ENCODE data around the gene CECR2. TPM values are rescaled to one million over a fixed set of nuclear protein-coding genes. Genes with fewer than 3 reads are reported as not detected.

Gene CECR2
- total and polyA plus RNA-seq, 10 of the 15 experiments (the other 5 are each of a cell fraction or from before 2014, with no cell fraction given) = 0.01 to 0.08 (median 0.01) TPM; not detected in 7

GRCh38 chr22:17492247-17492646, 123.0 kb downstream of the CECR2 start:
- Histone ChIP-seq H3K9ac (ENCODE audit: control insufficient read depth, insufficient read depth, low read length) (no peak overlapping the region), H3K4me2 (ENCODE audit: control insufficient read depth, insufficient read depth) (no peak overlapping the region), H3K9me3 (replicated peaks; ENCODE audit: control insufficient read depth, insufficient read depth, low read length) (no peaks in the 10 kb centered on the region), H2AFZ (ENCODE audit: control insufficient read depth, low read depth, low read length) (no peak overlapping the region), H3K27ac (ENCODE audit: control insufficient read depth, insufficient read depth) (no peak overlapping the region), H3K4me3 (no peak overlapping the region), H3K27me3 (replicated peaks in 1 of 2; ENCODE audit: control insufficient read depth in 2 of 2, insufficient read depth in 2 of 2, low read length in 1 of 2) (no peaks in the 10 kb centered on the region), H3K36me3 (ENCODE audit: control insufficient read depth in 2 of 2, insufficient read depth in 2 of 2, low read length in 1 of 2) (no peaks in the 10 kb centered on the region), H3K79me2 (ENCODE audit: control insufficient read depth, insufficient read depth, low read length) (no peaks in the 10 kb centered on the region), H3K4me1 (ENCODE audit: control insufficient read depth, insufficient read depth, low read length) (no peaks in the 10 kb centered on the region), H4K20me1 (ENCODE audit: control insufficient read depth, insufficient read depth) (no peaks in the 10 kb centered on the region)
- no TSS peak for BruUV-seq (replicated peaks)
- in situ Hi-C loops (cut with MboI) = no loop called here
- FAIRE-seq (no peak), ATAC-seq (no peak), DNase-seq (ENCODE audit: low read depth, low spot score) (no peak)
- ChIA-PET RAD21 (ENCODE audit: unreplicated experiment) (interaction anchor here (1.8 kb wide), 1 partner anchor 9 kb away, joined by 6 read pairs; no protein-coding TSS in a partner anchor), CTCF (interaction anchor here (1.4 to 2.5 kb wide), 2 partner anchors 9 to 320 kb away, joined by 4 to 15 read pairs; no protein-coding TSS in a partner anchor), POLR2A (no interaction called here), SMC1A (ENCODE audit: uncharacterized antibody, unreplicated experiment) (no interaction called here)
- TF ChIP-seq TCF7 (IDR thresholded peaks at IDR 0.05; ENCODE audit: borderline replicate concordance) (no peak), CEBPZ (IDR thresholded peaks at IDR 0.05; ENCODE audit: low read depth, low read length) (no peak), HDGF (IDR thresholded peaks at IDR 0.05) (no peak)
- intact Hi-C loops (cut with micrococcal nuclease; ENCODE audit: unreplicated experiment) = no loop called here
- WGBS (ENCODE audit: insufficient coverage, insufficient replicate concordance, low lambda C conversion rate, missing lambda C conversion rate) = 22% methylated on average over 3 of the region's 3 CpGs

DNA sequence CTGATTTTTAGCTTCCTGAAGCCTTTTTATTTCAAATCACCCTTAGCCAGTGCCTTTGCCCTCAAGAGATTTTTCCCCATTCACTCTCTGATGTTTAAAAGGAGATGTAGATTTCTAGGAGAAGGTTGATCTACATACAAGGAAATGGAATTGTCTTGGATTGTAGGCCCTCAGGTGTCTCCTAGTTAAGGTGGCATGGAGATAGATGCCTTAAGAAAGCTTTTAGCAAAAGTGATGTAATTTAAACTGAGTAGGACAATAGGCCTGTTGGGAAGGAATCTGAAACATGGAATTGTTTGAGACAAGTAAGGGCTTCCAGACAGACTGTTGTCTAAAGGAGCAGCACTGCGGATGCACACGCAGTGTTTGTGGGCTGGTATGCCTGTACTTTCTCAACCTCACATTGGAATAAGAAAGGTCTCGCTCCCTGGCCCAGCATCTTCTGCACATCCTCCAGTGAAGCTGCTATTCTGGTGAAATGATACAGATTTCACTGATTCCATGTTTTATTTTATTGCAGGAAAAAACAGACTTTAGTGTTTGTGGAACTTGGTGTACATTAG, 124.2 kb downstream of the CECR2 start:
- SMC1A ChIA-PET (ENCODE audit: uncharacterized antibody, unreplicated experiment) = no interaction called here
- no peaks in the 10 kb centered on the region for H3K36me3 ChIP-seq (ENCODE audit: control insufficient read depth in 2 of 2, insufficient read depth in 2 of 2, low read length in 1 of 2)
- FAIRE-seq (no peak), ATAC-seq (no peak), DNase-seq (ENCODE audit: low read depth, low spot score) (no peak)
- no peak overlapping the region for H3K4me2 ChIP-seq (ENCODE audit: control insufficient read depth, insufficient read depth)
- no TSS peak for BruUV-seq (replicated peaks)
- TF ChIP-seq CREB1 (IDR thresholded peaks at IDR 0.05; ENCODE audit: low read depth) (no peak), CEBPB (IDR thresholded peaks at IDR 0.05; ENCODE audit: borderline replicate concordance in 1 of 2, low read depth in 2 of 2, low read length in 2 of 2) (no peak)
- H3K4me1 ChIP-seq (ENCODE audit: control insufficient read depth, insufficient read depth, low read length) = no peaks in the 10 kb centered on the region
- POLR2A ChIA-PET = no interaction called here
- 89% methylated on average over 3 of the region's 3 CpGs for WGBS (ENCODE audit: insufficient coverage, insufficient replicate concordance, low lambda C conversion rate, missing lambda C conversion rate)
- RAD21 ChIA-PET (ENCODE audit: unreplicated experiment) = no interaction called here
- no peaks in the 10 kb centered on the region for H3K79me2 ChIP-seq (ENCODE audit: control insufficient read depth, insufficient read depth, low read length)
- H3K27me3 ChIP-seq (replicated peaks in 1 of 2; ENCODE audit: control insufficient read depth in 2 of 2, insufficient read depth in 2 of 2, low read length in 1 of 2) = no peaks in the 10 kb centered on the region
- no peak overlapping the region for H3K9ac ChIP-seq (ENCODE audit: control insufficient read depth, insufficient read depth, low read length)
- H2AFZ ChIP-seq (ENCODE audit: control insufficient read depth, low read depth, low read length) = no peak overlapping the region
- no peak overlapping the region for H3K4me3 ChIP-seq
- no peak overlapping the region for H3K27ac ChIP-seq (ENCODE audit: control insufficient read depth, insufficient read depth)
- CTCF ChIA-PET = interaction anchor here (1.4 to 2.5 kb wide), 2 partner anchors 8 to 322 kb away, joined by 4 to 15 read pairs; no protein-coding TSS in a partner anchor
- no peaks in the 10 kb centered on the region for H4K20me1 ChIP-seq (ENCODE audit: control insufficient read depth, insufficient read depth)
- H3K9me3 ChIP-seq (replicated peaks; ENCODE audit: control insufficient read depth, insufficient read depth, low read length) = no peaks in the 10 kb centered on the region
- intact Hi-C loops (cut with micrococcal nuclease; ENCODE audit: unreplicated experiment) = no loop called here
- in situ Hi-C loops (cut with MboI) = no loop called here
